ENCODE data around the gene REEP2. TPM values are rescaled to one million over a fixed set of nuclear protein-coding genes. Genes with fewer than 3 reads are reported as not detected.
"Not testable (repeated sequence)": the region's sequence is repeated elsewhere in the genome, so short reads cannot be mapped to it uniquely, and the experiment has no call there.

REEP2 gene
- under 1 TPM in 2 of 3 donors, not detected in 1; 0.11 to 0.48 TPM for polyA plus RNA-seq

GRCh38 chr5:138438724-138439476 is at the start of gene REEP2:
Gene REEP2, plus strand, starts transcription at chr5:138439057. Its CDS starts 152 bp downstream, at chr5:138439209.
- peaks cover 16 to 26% of the 10 kb centered on the region in 2 donors for H3K4me1 Mint-ChIP-seq
- H3K27ac Mint-ChIP-seq, result peak within 1 kb of the TSS; percentile 29 to 85 (median 62)
- H3K4me3 Mint-ChIP-seq, result peak within 1 kb of the TSS; percentile 81 to 88 (median 86)
- DNase-seq, result peak; percentile 72 to 76 (median 76)
- H3K27me3 Mint-ChIP-seq (ENCODE audit: low read depth in 3 of 3), result peaks cover 0 to 4% (median 4%) of the 10 kb centered on the region in 3 donors
- peaks cover 9 to 20% (median 13%) of the 10 kb centered on the region in 3 donors for H3K36me3 Mint-ChIP-seq
- no peaks in the 10 kb centered on the region for H3K9me3 Mint-ChIP-seq

DNA sequence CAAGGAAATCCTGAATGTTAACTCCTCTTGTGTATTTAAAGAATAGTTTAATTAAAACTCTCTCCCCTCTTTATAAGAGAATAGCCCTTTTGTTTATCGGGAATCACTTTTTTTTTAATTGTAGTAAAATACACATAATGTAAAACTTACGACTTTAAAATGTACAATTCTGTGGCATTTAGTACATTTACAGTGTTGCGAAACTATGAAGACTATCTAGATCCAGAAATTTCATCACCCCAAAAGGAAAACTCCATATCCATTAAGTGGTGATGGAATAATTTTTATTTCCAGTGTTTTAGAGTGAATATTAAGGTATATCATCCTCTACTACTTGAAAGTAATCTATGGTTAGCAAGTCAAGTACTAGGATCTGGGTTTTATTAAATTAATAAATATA is 49.5 kb upstream of the REEP2 start:
- Mint-ChIP-seq H3K36me3 (peaks cover 19 to 38% (median 32%) of the 10 kb centered on the region in 3 donors), H3K27ac (no peak overlapping the region), H3K27me3 (ENCODE audit: low read depth in 3 of 3) (no peaks in the 10 kb centered on the region), H3K4me3 (no peak overlapping the region), H3K9me3 (no peaks in the 10 kb centered on the region), H3K4me1 (no peaks in the 10 kb centered on the region)
- no peak for DNase-seq

DNA sequence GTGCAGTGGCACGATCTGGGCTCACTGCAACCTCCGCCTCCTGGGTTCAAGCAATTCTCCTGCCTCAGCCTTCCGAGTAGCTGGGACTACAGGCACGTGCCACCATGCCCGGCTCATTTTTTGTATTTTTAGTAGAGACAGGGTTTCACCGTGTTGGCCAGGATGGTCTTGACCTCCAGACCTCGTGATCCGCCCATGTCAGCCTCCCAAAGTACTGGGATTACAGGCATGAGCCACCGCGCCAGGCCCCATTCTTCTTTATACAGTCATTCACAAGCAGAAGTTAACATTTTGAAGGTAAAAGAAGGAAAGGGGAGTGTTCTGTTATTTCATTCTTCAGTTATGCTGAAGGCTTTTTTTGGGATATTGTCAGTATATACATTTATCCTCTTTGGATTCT is 48.9 kb upstream of the REEP2 start:
- H3K27ac Mint-ChIP-seq; H3K27me3 Mint-ChIP-seq (ENCODE audit: low read depth in 3 of 3); DNase-seq; H3K9me3 Mint-ChIP-seq; H3K4me3 Mint-ChIP-seq; H3K4me1 Mint-ChIP-seq: not testable (repeated sequence)
- peaks cover 25 to 44% (median 37%) of the 10 kb centered on the region in 3 donors for H3K36me3 Mint-ChIP-seq

DNA sequence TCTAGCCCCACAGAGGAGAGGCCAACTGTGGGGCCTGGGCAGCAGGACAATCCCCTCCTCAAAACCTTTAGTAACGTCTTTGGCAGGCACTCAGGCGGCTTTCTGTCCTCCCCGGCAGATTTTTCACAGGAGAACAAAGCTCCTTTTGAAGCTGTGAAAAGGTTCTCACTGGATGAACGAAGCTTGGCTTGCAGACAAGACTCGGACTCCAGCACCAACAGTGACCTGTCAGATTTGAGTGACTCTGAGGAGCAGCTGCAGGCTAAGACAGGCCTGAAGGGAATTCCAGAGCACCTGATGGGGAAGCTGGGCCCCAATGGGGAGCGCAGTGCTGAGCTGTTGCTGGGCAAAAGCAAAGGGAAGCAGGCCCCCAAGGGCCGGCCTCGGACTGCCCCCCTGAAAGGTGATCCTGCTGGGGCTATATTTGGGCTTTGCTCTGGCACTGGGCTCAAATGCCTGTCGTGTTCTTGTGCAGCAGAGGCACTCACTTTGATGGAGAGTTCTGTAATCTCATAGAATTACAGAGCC is 46.9 kb upstream of the REEP2 start:
- no peak overlapping the region for H3K27ac Mint-ChIP-seq
- DNase-seq, result no peak
- peaks cover 34 to 47% (median 36%) of the 10 kb centered on the region in 3 donors for H3K36me3 Mint-ChIP-seq
- H3K27me3 Mint-ChIP-seq (ENCODE audit: low read depth in 3 of 3), result peaks cover 0 to 1% (median 0%) of the 10 kb centered on the region in 3 donors
- peaks cover 0 to 5% of the 10 kb centered on the region in 2 donors for H3K4me1 Mint-ChIP-seq
- H3K4me3 Mint-ChIP-seq, result no peak overlapping the region
- no peaks in the 10 kb centered on the region for H3K9me3 Mint-ChIP-seq

- peaks cover 0 to 10% of the 10 kb centered on the region in 2 donors for H3K4me1 Mint-ChIP-seq
- H3K27me3 Mint-ChIP-seq (ENCODE audit: low read depth in 3 of 3), result no peaks in the 10 kb centered on the region
- no peaks in the 10 kb centered on the region for H3K9me3 Mint-ChIP-seq
- peak overlapping the region in 2 of 6 donors; percentile 34 to 71 for H3K27ac Mint-ChIP-seq
- no peak overlapping the region for H3K4me3 Mint-ChIP-seq
- no peak for DNase-seq
- peaks cover 21 to 51% (median 38%) of the 10 kb centered on the region in 3 donors for H3K36me3 Mint-ChIP-seq
Observed at GRCh38 chr5:138402640-138403039, 36.2 kb upstream of the REEP2 start.

- Mint-ChIP-seq H3K27me3 (ENCODE audit: low read depth in 3 of 3) (no peaks in the 10 kb centered on the region), H3K9me3 (no peaks in the 10 kb centered on the region), H3K4me3 (no peak overlapping the region), H3K27ac (peak overlapping the region in 4 of 6 donors; percentile 34 to 55 (median 42)), H3K36me3 (peaks cover 22 to 25% (median 23%) of the 10 kb centered on the region in 3 donors), H3K4me1 (peaks cover 0 to 9% of the 10 kb centered on the region in 2 donors)
- DNase-seq, result no peak
Observed at GRCh38 chr5:138408023-138408422, 30.8 kb upstream of the REEP2 start.

GRCh38 chr5:138410996-138411640 is 27.7 kb upstream of the REEP2 start:
- H3K27me3 Mint-ChIP-seq (ENCODE audit: low read depth in 3 of 3); H3K4me1 Mint-ChIP-seq; H3K4me3 Mint-ChIP-seq; H3K9me3 Mint-ChIP-seq: not testable (repeated sequence)
- peak; percentile 4 to 21 (median 5) for DNase-seq
- H3K27ac Mint-ChIP-seq, result peak overlapping the region in 1 of 6 donors; percentile 34
- H3K36me3 Mint-ChIP-seq, result peaks cover 21 to 27% (median 22%) of the 10 kb centered on the region in 3 donors

- peaks cover 23 to 54% (median 23%) of the 10 kb centered on the region in 3 donors for H3K36me3 Mint-ChIP-seq
Observed at GRCh38 chr5:138418444-138418843, 20.4 kb upstream of the REEP2 start.

DNA sequence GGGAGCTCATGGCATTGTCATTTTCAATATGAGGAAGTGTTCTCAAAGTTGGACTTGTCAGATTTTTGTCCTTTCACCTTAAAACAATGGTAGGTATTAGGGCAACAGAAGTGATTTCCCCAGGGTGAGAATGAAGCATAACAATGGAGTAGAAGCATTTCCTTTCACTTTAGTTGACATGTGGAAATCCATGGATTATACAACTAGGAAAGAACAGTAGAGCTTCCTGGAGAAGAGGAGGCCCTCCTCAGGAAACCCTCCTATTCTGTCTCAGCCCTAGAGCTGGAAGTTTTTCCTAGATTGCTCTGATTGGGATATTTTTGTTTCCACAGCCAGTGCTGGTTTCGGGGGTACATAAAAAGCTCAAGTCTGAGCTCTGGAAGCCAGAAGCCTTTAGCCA is 13.8 kb upstream of the REEP2 start:
- Mint-ChIP-seq H3K9me3 (no peaks in the 10 kb centered on the region), H3K27ac (peak overlapping the region in 2 of 6 donors; percentile 2 to 18), H3K36me3 (peaks cover 40 to 65% (median 43%) of the 10 kb centered on the region in 3 donors), H3K4me1 (no peaks in the 10 kb centered on the region), H3K4me3 (no peak overlapping the region), H3K27me3 (ENCODE audit: low read depth in 3 of 3) (peaks cover 0 to 3% (median 0%) of the 10 kb centered on the region in 3 donors)
- no peak for DNase-seq

More at GRCh38 chr5:138418444-138418843, 20.4 kb upstream of the REEP2 start:
- H3K27ac Mint-ChIP-seq, result peak overlapping the region in 1 of 6 donors; percentile 57
- H3K4me1 Mint-ChIP-seq, result no peaks in the 10 kb centered on the region
- no peak for DNase-seq
- no peak overlapping the region for H3K4me3 Mint-ChIP-seq
- no peaks in the 10 kb centered on the region for H3K9me3 Mint-ChIP-seq
- H3K27me3 Mint-ChIP-seq (ENCODE audit: low read depth in 3 of 3), result peaks cover 0 to 2% (median 2%) of the 10 kb centered on the region in 3 donors

GRCh38 chr5:138435943-138436342 is 2.9 kb upstream of the REEP2 start:
- peaks cover 0 to 4% (median 4%) of the 10 kb centered on the region in 3 donors for H3K27me3 Mint-ChIP-seq (ENCODE audit: low read depth in 3 of 3)
- H3K4me1 Mint-ChIP-seq, result peaks cover 16 to 26% of the 10 kb centered on the region in 2 donors
- DNase-seq, result no peak
- H3K27ac Mint-ChIP-seq, result peak overlapping the region in 1 of 6 donors; percentile 56
- no peak overlapping the region for H3K4me3 Mint-ChIP-seq
- peaks cover 23 to 32% (median 24%) of the 10 kb centered on the region in 3 donors for H3K36me3 Mint-ChIP-seq
- H3K9me3 Mint-ChIP-seq, result no peaks in the 10 kb centered on the region

DNA sequence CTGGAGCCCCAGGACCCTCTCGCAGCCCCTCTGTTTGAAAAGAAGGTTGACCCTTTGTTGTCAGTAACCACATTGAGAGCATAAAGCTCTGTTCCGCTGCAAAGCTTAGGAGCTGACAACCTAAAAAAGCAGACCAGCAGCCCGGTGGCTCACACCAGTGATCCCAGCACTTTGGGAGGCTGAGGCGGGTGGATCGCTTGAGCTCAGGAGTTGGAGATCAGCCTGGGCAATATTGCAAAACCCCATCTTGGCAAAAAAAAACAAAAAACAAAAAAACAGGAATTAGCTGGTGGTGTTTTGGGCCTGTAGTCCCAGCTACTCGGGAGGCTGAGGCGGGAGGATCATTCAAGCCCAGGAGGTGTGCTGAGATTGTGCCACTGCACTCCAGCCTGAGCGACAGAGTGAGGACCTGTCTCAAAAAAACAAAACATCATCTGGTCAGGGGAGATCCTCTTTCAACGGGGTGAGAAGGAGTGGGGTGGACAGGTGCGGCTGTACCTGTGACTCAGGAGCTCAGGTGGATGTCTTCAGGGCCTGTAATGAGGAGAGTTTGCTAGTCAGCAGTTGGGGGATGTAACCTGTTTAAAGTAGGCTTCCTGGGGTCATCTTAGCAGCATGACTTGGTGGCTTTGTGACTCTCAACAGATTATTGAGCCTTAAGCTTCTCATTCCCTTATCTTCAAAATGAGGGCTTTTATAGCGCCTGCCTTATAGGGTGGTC is 694 bp upstream of the REEP2 start:
- Mint-ChIP-seq H3K27me3 (ENCODE audit: low read depth in 3 of 3) (peaks cover 0 to 4% (median 4%) of the 10 kb centered on the region in 3 donors), H3K27ac (peak overlapping the region; percentile 29 to 85 (median 61)), H3K36me3 (peaks cover 9 to 20% (median 13%) of the 10 kb centered on the region in 3 donors), H3K4me3 (peak overlapping the region; percentile 77 to 88 (median 85)), H3K4me1 (peaks cover 16 to 26% of the 10 kb centered on the region in 2 donors), H3K9me3 (no peaks in the 10 kb centered on the region)
- DNase-seq, result no peak

DNA sequence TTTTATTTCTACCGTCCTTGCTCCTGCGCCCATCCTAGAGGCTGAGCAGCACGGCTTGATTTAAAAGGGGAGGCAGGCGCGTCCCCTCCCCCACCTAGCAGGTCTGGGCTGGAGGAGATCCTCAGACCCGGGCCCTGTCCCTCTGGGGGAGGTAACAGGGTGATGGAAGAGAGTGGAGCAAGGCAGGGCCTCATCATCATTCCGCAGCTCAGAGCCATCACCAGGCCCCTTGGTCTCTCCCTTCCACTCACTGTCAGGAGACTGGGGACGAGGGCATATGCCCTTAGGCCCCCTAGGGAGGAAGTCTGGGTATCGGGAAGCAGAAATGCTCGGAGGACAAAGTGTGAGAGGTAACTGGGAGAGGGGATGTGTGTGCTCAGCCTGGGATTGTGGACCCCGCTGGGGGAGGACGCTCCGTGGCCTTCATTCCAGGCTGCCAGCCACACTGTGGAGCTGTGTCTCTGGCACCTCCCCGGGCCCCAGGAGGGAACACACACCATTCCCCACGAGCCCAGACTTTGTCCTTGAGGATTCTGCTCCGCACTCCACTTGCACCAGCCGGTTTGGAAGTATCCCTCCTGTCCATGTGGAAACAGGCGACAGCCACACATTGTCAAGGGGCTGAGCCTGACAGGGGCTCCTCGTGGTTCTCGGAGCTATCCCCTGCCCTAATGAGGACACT is 761 bp downstream of the REEP2 start:
- no peak for DNase-seq
- Mint-ChIP-seq H3K4me1 (peaks cover 16 to 26% of the 10 kb centered on the region in 2 donors), H3K36me3 (peaks cover 5 to 16% (median 9%) of the 10 kb centered on the region in 3 donors), H3K27me3 (ENCODE audit: low read depth in 3 of 3) (peaks cover 0 to 4% (median 4%) of the 10 kb centered on the region in 3 donors), H3K9me3 (no peaks in the 10 kb centered on the region), H3K27ac (peak overlapping the region in 3 of 6 donors; percentile 55 to 85 (median 67)), H3K4me3 (peak overlapping the region; percentile 79 to 87 (median 86))

Data from immature natural killer cell (primary cell).